Cardiac muscle cell (in vitro differentiated cells and primary cell): Measurements from ENCODE around the gene BANK1. TPM values are rescaled to one million over a fixed set of nuclear protein-coding genes. Genes with fewer than 3 reads are reported as not detected.

Experiments
- DNase-seq, 2 donors: peaks; one replicate each; pipeline versions ENCODE4 v3.0.0 to v3.0.0-alpha.2; 2010 to 2017; ENCODE audit warnings: low read depth in 1 of 2, low spot score in 1 of 2
- H3K27ac ChIP-seq: fragments of 200-600 bp; sonication (generic); 2 replicates; pipeline ENCODE4 v1.5.1; 2016
- H3K27me3 ChIP-seq: fragments of 200-600 bp; sonication (generic); 2 replicates; pipeline ENCODE4 v1.6.0; 2016; ENCODE audit warnings: control low read depth
- H3K36me3 ChIP-seq: fragments of 200-600 bp; sonication (generic); 2 replicates; pipeline ENCODE4 v1.5.1; 2016; ENCODE audit warnings: control low read depth
- H3K4me1 ChIP-seq: fragments of 200-600 bp; sonication (generic); 2 replicates; pipeline ENCODE4 v1.8.1; 2017; ENCODE audit warnings: low read depth, mild to moderate bottlenecking, mixed run types
- H3K4me3 ChIP-seq: fragments of 200-600 bp; sonication (generic); 2 replicates; pipeline ENCODE4 v1.5.1; 2016; ENCODE audit warnings: mild to moderate bottlenecking
- H3K9me3 ChIP-seq: fragments of 200-600 bp; sonication (generic); 2 replicates; pipeline ENCODE4 v1.5.1; 2017; ENCODE audit warnings: low read depth, mild to moderate bottlenecking, control low read depth
- polyA plus RNA-seq: library from polyadenylated mRNA; unstranded; fragments of >200 nt; fragmentation: Nextera tagmentation; extraction: Ambion mirVana; gene quantifications from 2 replicates; pipeline ENCODE4 v1.2.1, GENCODE V29; 2016
- total RNA-seq: library from RNA; depleted of rRNA; stranded (reverse); fragments of >200 nt; gene quantifications from 2 replicates; pipeline ENCODE4 v1.2.3, GENCODE V29; 2016
- TF ChIP-seq, protein P1 (sequence below): IDR thresholded peaks from 2 replicates; pipeline ENCODE4 v1.5.1; 2012; ENCODE audit warnings: low read depth, mild to moderate bottlenecking, low read length

Gene BANK1
- total and polyA plus RNA-seq, 2 experiments from 2014 or later: 0.27 to 0.46 TPM

- TF ChIP-seq, protein P1, sequence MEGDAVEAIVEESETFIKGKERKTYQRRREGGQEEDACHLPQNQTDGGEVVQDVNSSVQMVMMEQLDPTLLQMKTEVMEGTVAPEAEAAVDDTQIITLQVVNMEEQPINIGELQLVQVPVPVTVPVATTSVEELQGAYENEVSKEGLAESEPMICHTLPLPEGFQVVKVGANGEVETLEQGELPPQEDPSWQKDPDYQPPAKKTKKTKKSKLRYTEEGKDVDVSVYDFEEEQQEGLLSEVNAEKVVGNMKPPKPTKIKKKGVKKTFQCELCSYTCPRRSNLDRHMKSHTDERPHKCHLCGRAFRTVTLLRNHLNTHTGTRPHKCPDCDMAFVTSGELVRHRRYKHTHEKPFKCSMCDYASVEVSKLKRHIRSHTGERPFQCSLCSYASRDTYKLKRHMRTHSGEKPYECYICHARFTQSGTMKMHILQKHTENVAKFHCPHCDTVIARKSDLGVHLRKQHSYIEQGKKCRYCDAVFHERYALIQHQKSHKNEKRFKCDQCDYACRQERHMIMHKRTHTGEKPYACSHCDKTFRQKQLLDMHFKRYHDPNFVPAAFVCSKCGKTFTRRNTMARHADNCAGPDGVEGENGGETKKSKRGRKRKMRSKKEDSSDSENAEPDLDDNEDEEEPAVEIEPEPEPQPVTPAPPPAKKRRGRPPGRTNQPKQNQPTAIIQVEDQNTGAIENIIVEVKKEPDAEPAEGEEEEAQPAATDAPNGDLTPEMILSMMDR: no peak
- Histone ChIP-seq H3K9me3 (no peaks in the 10 kb centered on the region), H3K4me3 (no peak overlapping the region), H3K36me3 (no peaks in the 10 kb centered on the region), H3K27me3 (no peaks in the 10 kb centered on the region), H3K4me1 (no peaks in the 10 kb centered on the region), H3K27ac (no peak overlapping the region)
- DNase-seq: peak in 1 of 2 donors; percentile 31
Measured at GRCh38 chr4:102008711-102009110, 218.2 kb downstream of the BANK1 start.

GRCh38 chr4:102022343-102022742, 231.8 kb downstream of the BANK1 start:
- no peak overlapping the region for H3K27ac ChIP-seq
- no peak for DNase-seq
- H3K27me3 ChIP-seq: no peaks in the 10 kb centered on the region
- H3K9me3 ChIP-seq: no peaks in the 10 kb centered on the region
- H3K4me1 ChIP-seq: no peaks in the 10 kb centered on the region
- no peaks in the 10 kb centered on the region for H3K36me3 ChIP-seq
- H3K4me3 ChIP-seq: no peak overlapping the region
- TF ChIP-seq, protein P1: no peak

DNA sequence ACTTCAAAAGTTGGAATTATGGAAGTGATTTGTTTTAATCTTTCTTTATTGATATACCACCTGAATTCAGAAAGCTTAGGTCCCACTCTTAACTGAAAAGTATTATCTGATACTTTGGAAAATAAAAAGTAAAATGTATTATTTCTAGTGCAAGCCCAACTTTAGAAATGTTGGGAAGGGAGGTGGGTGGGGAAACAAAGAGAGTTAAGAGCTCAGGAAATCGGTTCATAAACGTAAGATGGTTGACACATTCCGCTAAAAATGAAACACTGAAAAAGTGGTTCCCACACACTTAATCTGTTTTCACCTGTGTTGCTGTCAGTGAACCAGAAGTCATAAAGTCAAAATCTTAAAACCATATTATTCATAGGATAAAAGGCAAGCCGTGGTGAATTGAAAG, 237.4 kb downstream of the BANK1 start:
- Histone ChIP-seq H3K9me3 (no peaks in the 10 kb centered on the region), H3K4me3 (no peak overlapping the region), H3K36me3 (no peaks in the 10 kb centered on the region), H3K4me1 (no peaks in the 10 kb centered on the region), H3K27me3 (no peaks in the 10 kb centered on the region), H3K27ac (no peak overlapping the region)
- TF ChIP-seq, protein P1: no peak
- DNase-seq: no peak

DNA sequence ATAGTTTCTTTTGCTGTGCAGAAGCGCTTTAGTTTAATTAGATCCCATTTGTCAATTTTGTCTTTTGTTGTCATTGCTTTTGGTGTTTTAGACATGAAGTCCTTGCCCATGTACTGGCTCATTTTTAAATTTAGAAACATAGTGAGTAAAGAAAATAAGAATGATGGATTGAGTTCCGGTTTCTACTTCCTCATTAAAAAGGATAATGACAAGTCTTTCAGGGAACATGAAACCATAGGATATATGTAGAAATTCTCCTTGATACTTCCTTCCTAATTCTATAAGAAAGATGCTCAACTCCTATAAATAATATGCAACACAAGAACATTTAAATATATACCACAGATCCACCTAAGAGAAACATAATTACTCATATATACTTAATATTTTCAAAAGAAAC, 240.9 kb downstream of the BANK1 start:
- Histone ChIP-seq H3K36me3 (no peaks in the 10 kb centered on the region), H3K4me1 (peaks cover 3% of the 10 kb centered on the region), H3K27ac (no peak overlapping the region), H3K4me3 (no peak overlapping the region), H3K9me3 (no peaks in the 10 kb centered on the region), H3K27me3 (no peaks in the 10 kb centered on the region)
- TF ChIP-seq, protein P1: no peak
- DNase-seq: no peak

DNA sequence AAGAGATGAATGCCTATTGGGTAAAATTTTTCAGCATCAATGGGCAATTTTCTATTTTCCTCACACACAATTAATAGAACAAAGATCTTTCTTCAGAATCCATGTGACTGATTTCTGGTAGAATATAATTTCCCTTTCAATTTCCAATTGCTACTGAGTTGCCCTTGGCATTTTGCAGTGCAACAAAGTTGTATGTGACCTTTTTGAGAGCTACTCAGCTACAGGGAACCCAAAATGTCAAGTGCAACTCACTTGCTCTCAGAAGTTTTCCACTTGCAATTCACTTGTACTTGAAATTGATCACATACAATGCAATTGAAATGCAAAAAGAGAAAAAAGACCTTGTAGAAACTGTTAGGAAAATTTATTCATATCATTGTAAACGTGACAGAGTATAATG, 245.5 kb downstream of the BANK1 start:
- H3K9me3 ChIP-seq: no peaks in the 10 kb centered on the region
- H3K27me3 ChIP-seq: no peaks in the 10 kb centered on the region
- no peaks in the 10 kb centered on the region for H3K36me3 ChIP-seq
- H3K27ac ChIP-seq: no peak overlapping the region
- no peak overlapping the region for H3K4me3 ChIP-seq
- TF ChIP-seq, protein P1: no peak
- H3K4me1 ChIP-seq: peaks cover 5% of the 10 kb centered on the region
- DNase-seq: peak in 1 of 2 donors; percentile 32
